Measurements from ENCODE around the gene NES.

- TF ChIP-seq GATA3 (IDR thresholded peaks at IDR 0.05; ENCODE audit: low read depth, low read length) (no peak), GATA2 (IDR thresholded peaks at IDR 0.05; ENCODE audit: low read depth, low read length) (no peak)
Measured at GRCh38 chr1:156714830-156715229, 37.6 kb upstream of the NES start.

Data from SH-SY5Y (cell line).